UCSD-AML1 (cell line): ENCODE measurements around the gene RGS12.
"Not testable (repeated sequence)": the region's sequence is repeated elsewhere in the genome, so short reads cannot be mapped to it uniquely, and the experiment has no call there.

ENCODE experiments used
- DNase-seq: peaks from one replicate; lab custom pipeline; 2025; ENCODE audit not compliant: unreplicated experiment; lab: John Stamatoyannopoulos, UW

Gene RGS12

DNA sequence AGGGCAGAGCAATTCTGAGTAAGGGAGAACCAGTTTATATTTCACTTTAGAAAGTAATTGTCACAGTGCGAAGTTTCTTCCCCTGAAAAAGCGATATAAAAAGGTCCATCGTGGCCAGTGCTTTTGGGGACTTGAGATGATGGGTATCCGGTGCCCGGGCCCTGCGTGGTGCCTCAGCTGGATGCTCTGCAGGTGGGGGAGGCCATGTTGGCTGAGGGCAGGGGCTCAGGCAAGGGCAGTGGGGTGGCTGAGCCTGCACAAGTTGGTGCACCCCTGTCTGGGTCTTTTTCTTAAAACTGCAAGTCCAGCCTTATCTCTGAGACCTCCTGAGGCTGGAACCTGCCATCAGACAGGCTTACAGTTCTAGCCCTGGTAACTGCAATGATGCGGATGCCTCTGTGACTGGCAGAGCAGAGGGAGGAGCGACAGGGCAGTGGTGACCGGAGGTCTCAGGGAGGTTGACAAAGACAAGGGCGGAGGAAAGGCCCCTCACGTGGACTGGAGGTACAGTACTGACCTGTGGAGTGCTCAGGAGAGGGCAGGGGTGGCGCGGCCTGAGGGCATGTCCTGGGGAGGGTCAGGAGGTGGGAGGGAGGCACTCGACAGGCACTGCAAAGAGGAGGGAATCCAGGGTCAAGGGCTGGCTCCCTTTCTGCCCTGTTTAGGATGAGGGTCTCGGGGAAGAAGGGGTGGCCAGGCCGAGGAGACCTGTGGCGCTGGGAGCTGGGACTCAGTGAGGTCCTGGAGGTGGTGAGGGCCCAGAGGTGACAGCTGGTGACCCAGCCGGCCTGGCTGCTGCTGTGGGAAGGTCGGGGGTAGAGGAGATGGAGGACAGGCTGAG, 1.8 kb downstream of the RGS12 start:
- DNase-seq = no peak

DNA sequence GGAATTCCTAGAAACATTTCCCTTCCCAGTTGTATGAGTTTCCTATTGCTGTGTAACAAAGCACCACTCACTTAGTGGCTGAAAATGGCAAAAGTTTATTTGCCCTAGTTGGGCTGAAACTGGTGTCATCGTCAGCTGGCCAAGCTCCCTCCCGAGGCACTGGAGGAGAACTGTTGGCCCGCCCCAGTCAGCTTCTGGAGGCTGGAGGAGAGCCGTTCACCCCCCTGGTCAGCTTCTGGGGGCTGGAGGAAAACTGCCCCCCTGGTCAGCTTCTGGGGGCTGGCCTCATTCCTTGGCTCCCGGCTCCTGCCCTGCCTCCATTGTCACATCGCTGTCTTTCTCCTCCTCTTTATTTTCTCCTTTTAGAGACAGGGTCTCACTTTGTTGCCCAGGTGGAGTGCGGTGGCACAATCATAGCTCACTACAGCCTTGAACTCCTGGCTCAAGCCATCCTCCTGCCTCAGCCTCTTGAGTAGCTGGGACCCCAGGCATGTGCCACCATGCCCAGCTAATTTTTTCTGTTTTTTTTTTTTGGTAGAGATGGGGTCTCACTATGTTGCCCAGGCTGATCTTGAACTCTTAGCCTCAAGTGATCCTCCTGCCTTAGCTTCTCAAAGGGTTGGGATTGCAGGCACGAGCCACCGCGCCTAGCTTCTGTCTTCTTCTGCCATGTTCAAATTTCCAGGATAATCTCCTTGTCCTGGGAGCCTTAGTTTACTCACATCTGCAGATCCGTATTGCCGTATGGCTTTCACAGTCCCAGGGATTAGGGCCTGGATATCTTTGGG, 3.2 kb downstream of the RGS12 start:
- no peak for DNase-seq

DNA sequence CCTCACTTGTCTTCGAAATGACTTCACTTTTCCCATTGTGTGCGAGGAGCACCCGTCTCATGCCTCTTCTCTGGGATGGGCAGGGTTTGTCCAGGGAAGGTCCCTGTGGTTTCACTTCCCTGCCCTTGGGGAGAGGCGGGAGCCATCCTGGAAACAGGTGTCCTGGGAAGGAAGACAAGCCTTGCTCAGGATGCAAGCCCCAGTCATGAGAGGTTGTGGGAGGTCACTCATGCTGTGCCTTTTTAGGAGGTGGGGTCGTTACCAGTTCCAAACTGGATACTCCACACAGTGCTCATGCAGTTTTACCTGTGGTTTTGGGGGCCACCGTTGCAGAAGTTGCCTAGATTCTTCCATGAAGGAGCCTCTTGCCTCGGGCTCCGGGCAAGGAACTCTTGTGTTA, 3.8 kb downstream of the RGS12 start:
- DNase-seq = no peak

DNA sequence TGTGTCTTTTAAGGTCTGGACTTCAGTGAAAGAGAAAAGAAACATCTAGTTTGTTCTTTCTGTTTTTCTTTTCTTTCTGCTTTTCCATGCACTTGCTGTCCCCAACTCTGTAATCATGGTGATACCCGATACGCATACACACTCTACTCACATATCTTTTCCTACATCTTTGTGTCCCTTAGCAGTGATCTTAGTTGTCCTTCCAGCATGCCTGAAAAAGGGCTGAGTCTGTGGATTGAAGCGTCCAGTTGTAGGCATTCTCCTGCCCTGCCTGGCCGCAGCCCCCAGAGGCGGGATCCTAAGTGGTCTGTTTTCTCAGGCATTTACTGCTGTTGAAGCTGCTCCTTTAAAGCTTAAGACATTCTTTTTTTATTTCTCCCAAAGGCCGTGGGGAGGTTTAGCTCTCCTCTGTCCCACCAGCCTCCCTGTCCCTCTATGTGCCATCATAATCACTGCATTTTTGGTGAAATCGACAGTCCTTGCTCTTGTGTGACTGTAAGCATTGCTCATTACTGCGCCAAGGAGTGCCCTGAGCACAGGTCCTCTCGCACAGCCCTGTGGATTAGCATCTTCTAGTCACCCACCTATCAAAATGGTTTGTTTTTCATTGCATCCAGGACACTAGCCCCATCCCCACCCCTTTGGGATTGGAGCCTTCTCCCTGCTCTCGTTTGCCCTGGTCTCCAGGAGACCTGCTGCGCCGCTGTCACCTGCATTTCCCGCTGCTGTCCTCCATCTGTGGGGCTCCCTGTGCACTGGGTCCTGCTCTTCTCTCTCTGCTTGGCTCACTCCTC, 4.4 kb downstream of the RGS12 start:
- no peak for DNase-seq

DNA sequence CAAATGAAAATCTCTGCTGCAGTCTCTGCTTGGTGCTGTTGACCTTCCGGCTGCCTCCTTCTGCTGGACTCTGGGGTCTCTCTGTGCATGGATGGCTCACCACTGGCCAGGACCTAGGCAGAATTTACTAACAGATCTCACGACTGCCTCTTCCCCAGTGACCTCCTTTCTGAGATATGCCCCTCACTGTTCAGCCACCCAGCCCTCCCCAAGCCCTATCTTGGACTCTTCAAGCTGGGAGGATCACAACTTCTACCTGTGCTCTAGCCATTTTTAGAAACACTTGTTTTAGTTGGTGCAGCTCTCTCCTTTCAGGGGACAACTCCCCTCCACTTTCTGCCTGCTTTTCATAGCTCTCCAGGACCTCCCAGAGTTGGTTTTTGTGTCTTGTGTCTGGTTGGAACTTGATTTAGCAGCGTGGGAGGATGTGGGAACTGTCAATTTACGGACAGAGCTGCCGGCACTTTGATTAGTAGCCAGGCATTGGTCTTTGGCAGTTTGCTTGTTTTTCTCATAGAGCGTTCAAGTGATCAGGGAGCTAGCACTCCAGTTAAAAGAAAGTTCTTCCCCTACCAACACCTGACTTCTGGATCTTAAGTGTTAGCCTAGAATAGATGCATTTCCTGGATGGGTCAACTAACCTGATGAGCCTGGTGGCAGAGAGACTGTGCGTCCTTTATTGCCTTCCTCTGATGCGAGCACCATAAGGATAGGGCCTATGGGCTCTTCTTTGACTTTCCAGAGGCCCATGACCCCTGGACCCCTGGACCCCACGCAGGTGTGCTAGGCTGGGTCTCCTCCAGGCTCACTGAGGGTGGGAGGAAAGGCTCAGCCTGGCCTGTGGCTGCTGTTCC, 6.5 kb downstream of the RGS12 start:
- DNase-seq = no peak

DNA sequence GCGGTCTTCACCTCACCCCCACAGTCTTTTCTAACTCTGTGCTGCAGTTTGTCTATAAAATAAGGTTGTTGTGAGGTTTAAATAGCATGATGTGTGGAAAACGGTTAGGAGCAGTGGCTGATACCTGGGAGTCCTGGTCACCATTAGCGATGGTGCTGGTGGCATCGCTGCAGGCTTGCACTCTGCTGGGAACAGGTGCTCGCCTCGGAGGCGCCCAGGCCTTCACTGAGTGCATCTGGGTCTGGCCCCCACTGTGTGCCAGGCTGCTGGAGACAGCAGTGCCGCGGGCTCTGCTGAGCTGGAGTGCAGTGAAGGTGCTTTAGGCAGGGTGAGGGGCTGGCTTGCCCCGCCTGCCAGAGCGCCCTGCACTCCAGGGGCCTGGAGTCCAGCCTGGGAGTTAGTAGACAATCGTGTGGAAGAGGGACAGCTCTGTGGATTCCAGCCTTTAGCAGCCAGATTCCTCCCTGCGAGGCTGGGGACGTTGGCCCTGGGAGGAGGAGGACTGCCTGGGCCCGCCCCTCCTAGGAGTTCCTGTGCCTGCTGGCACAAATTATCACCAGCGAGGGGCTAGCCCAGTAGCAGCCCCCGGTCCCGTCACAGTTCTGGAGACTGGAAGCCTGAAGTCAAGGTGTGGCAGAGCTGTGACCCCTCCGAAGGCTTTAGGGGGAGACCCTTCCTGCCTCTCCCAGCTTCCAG, 7.3 kb downstream of the RGS12 start:
- DNase-seq = no peak

DNA sequence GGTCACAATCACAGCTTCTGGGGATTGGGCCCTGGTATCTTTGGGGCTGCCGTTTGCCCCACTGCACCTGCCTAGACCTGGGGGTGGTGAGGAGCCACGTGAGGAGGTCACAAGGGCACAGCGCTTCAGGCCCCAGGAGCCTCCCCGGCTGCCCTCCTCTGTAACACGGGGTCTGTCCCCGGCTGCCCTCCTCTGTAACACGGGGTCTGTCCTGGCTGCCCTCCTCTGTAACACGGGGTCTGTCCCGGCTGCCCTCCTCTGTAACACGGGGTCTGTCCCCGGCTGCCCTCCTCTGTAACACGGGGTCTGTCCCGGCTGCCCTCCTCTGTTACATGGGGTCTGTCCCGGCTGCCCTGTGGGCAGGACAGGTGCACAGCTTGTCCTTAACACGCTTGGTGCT, 8.1 kb downstream of the RGS12 start:
- not testable (repeated sequence) for DNase-seq

DNA sequence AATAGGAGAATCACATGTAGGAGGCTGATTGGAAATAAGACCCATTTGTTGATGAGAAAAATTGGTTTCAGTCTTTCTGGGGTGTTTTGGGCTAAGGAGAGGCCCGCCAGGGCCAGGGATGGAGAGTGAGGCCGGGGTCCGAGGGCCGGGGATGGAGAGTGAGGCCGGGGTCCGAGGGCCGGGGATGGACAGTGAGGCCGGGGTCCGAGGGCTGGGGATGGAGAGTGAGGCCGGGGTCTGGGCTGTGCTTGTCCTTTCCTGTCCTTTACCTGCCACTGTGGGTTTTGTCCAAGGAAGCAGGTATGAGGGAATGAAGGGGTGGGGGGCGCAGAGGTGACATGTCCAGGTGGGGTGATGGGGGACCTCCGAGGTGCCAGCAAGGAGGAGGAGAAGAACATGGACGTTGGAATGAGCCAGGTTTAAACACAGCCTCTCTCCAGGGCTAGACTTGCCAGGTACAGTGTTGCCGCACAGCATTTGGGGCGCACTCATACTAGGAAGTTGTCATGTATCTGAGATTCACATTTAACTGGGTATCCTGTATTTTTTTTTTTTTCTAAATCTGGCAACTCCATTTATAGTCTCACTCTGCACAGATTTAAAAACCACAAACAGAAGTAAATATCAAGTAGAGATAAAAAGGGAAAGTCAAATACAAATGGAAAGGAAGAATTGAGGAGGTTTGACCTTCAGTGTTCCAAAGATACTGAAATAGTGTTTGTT, 8.8 kb downstream of the RGS12 start:
- DNase-seq = no peak

DNA sequence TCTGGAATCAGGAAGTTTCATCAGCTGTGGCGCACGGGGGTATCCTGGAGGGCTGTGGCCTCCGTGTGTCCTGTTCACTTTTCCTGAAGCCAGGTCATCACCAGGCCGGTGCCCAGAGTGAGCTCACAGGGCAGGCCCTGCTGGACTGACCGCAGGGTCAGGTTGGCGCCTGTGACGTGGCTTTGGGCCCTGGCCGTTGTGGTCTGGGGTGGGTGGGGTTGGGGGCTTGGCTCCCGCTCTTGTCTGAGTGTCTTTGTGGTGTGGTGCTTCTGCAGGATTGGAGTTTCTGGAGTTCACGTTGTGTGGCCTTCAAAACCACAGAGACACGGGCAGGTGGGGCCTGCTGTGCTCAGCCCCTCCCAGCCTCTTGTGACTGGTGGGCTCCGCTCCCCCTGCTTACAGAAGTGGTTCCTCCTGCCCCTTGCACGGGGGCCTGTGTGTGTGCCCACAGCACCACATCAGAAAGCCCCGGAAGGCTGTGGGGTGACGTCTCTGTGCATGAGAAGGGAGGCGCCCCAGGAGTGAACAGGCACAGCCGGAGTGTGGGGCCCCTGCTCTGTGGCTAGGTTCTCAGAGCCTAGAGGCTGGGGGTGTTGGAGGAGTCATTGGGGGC, 9.5 kb downstream of the RGS12 start:
- no peak for DNase-seq

DNA sequence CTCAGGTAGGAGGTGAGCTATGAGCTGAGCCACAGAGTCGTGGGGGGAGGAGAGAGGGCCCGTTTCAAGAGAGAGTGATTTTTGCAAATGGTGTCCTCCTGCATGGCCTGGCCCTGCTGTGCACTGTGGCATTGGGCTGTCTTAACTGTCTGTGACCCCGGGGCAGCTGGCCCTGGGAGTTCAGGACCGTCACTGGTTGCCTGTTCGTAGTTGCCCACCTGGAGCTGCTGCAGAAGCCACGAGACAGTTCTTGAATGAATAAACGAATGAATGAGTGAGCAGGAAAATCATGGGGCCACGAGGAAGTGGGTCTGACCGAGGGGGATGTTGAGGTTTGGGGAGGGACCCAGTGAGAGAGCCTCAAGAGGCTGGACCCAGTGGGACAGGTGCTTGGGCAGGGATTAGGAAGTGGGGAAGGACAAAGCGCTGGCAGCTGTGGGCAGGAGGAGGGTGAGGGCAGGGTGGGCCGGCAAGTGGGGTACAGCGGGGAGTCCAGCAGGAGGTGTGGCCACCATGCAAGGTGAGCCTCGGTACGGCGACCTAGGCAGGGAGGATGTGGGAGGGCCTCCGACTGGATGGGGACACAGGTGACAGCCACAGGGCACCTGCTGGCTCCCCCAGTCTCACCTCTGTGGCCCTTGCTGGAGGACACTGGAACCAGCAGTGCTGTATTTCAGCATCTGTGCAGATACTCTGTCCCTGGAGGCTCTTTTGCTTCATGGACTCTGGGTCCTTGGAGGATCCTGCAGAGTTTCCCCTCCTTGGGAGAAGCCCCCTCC, 10.2 kb downstream of the RGS12 start:
- peak; percentile 30 for DNase-seq

DNA sequence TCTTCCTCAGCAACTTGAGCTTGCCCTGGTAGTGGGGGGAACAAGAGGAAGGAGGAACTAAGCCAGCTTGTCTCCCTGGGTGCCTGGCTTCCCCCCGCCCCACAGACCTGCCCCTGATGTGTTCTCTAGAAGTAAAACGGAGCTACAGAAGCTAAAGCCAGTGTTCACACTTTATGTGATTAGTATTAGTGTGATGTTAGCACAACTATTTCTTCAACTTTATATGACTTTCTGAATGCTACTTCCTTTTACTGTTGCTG, 10.7 kb downstream of the RGS12 start:
- no peak for DNase-seq

DNA sequence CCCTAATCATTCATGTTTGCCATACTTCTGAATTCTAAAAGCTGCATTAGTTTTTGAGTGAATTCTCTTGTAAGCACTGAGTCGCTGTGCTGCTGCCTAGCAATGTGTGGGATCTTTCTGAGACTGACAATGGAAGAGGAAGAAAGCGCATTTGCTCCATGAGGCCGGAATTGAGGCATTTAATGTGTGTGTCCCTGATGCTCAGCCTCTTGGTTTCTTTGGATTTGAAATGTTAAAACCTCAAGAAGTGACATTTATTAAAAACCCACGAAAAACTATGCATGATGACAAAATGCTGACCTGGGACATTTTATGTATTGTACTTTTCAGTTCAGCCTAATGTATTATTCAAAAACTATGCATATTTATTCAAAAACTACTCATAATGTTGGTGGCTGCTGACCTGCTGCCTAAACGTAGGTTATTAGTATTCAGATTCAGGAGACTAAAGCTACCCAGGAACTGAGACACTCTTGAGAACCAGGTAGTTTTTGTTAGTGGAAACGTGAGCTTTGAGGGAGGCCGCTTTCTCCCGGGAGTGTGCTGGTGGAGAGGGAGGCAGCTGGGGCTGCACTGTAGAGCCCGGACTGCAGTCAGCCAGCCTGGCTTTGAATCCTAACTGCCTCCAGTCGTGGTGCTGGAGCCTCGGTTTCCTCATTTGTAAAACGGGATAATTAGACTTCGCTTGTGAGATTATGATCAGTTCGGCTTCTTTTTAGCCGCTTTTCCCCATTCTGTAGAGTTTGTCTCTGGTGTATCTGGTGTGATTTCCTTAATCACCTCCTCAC, 11.3 kb downstream of the RGS12 start:
- DNase-seq = no peak

DNA sequence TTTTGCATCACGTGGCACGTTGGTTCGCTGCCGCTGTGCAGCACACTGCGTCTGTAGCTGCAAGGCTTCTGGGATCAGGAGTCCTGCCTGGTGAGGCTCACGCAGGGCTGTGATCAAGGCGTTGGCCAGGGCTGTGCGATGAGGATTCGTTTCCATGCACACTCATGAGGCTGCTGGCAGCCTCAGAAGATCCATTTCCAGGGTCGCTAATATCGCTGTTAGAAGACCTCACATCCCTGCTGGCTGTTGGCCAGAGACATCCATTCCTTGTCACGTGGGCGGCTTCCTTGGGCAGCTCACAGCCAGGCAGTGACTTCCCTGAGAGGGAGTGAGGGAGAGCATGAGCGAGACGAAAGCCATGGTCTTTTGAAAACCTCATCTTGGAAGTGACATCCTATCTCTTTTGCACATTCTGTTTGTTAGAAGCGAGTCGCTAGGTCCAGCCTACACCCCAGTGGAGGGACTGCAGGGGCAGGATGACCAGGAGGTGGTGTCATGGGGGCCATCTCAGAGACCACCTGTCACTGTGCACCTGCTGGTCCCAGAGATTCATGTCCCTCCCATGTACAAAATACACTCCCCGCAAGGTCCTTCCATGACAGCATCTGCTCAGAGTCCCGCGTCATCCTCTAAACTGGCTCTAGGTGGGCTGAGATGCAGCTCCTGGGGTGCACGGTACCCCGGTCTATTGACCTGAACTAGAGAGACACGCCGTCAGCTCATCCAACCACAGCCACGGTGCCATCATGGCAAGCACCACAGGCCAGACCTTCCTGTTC, 12.2 kb downstream of the RGS12 start:
- DNase-seq = no peak

DNA sequence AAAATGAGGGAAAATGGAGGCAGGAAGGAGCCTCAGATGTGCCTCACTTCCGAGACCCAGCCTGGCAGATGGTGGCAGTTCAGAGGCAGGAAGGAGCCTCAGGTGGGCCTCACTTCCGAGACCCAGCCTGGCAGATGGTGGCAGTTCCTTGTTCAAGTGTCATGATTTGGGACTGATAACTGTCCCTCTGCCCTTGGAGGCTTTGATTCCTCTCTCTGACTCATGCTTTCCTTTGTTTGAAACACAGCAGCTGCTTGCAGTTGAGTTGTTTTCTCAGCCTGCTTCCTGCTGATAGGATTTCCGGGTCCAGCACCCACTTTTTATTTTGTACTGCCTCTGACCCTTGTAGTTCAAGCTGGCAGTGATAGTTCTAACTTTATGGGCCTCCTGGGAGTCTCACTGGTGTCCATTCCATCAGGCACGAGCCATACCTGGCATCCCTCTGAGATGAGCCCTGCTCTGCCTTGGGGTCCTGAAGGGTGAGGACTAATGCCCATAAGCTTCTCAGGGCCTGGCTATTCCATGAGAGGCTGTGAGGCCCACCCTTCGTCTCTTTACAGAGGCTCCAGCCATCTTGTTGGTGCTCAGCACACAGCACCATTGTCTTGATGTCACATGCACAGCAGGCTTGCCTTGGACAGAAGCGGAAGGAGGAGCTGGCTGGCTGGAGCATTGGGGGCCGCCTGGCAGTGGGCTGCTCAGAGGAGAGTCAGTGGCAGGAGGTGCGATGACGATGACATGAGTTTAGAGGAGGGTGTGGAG, 13.0 kb downstream of the RGS12 start:
- DNase-seq = no peak

DNA sequence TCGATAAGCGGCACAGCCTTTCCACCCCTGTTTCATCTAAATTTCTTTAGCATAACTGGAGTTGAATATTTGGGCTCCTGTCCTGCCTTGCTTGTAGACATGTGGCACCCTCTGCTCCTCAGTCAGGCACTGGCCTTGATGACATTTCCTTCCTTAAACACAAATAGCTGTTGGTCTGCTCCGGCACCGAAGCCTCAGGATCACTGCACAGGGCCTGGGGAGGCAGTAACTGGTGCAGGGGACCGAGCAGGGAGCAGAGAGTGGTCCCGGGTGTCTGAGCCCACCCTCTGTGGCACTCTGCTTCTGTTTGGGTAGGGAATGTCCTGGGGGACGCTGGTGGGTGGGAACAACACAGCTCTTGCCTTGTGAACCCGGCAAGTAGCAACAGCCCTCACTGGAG, 13.6 kb downstream of the RGS12 start:
- DNase-seq = peak; percentile 40

DNA sequence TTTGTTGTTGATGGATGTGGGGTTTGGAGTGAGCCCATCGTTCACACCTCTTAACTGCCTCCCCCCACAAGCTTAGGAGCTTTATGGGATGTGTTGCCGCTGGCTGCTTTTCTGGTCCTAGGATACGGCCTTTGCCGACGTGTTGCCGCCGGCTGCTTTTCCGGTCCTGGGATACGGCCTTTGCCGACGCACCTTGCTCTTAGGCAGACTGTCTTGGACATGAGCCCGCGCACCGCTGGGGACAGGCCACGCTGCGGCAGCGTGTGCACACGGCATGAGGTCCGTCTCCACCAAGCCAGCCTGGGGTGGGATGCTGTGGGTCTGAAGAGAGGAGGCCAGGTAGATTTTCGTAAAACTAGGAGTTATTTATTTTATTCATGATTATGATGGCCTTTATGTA, 14.2 kb downstream of the RGS12 start:
- DNase-seq = no peak
